GM19455 (cell line): ENCODE measurements around the gene MAP1LC3B2.
"Not testable (repeated sequence)": the region's sequence is repeated elsewhere in the genome, so short reads cannot be mapped to it uniquely, and the experiment has no call there.

Source experiments
- ATAC-seq: cut with Tn5 transposase; IDR thresholded peaks from one replicate; pipeline ENCODE4 v1.9.1; 2021; ENCODE audit not compliant: unreplicated experiment

Gene MAP1LC3B2

DNA sequence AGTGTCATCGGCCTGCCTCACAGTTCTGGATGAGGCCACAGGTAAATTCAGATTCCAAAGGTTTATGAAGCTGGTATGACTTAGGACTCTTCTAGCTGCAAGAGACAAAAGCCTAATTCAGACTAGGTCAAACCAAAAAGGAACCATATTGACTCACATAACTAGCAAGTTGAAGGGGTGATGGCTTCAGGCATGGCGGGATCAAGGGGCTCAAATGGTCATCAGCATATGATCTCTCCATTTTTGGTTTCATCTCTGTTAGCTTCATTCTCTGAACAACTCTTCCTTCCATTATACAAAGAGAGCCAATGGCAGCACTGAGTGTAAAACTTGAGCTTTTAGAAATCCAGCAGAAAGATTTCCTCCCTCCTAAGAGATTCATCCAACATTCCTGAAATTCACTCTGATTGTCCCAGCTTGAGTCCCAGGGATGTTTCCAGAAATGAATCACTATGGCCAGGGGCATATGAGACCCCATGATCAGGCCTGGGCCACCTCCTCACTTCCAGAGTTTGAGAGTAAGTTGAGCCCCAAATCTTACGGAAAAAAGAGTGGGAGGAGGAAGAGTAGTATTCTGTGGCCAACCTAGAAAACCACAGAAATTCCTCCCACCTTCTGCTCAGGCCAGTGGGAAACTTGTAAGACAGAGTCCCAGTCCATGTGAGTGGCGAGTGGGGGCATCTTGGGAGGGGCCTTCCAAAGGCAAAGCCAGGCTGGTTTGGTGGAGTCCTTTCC is 2.0 kb upstream of the MAP1LC3B2 start:
- ATAC-seq: no peak

DNA sequence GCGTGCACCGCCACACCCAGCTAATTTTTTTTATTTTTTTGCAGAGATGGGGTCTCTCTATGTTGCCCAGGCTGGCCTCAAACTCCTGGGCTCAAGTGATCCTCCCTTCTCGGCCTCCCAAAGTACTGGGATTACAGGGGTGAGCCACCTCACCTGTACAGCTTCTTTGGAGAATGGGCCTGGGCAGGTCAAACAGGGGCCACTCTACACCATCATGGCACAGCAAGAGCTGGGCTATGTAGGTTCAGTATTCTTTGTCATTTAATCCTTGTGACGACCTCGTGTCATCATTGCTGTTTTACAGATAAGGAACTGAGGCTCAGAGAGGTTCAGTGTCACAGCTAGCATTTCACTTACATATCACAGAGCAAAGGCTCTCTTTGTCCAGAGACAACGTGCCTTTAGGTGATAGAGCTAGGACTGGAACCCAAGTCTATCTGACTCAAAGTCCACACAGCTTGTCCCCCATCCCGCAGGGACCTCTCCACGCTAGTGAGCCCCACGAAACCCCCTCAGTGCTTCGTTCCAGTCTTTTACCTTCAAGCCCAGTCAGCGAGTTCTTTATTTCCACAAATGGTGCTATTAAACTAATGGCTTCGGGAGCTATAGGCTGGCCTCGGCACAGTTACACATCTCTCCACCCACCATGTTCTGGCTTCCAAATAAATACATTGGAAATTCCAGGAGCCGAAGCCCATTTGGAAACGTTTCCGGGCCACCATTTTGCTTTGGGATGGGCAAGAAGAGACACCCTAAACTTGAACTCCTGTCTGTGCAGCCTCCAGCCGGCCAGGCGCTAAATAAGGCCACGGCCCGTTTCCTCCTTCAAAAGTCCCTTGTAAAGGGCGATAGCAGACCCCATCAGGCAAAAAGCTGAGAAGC is 660 bp upstream of the MAP1LC3B2 start:
- no peak for ATAC-seq

DNA sequence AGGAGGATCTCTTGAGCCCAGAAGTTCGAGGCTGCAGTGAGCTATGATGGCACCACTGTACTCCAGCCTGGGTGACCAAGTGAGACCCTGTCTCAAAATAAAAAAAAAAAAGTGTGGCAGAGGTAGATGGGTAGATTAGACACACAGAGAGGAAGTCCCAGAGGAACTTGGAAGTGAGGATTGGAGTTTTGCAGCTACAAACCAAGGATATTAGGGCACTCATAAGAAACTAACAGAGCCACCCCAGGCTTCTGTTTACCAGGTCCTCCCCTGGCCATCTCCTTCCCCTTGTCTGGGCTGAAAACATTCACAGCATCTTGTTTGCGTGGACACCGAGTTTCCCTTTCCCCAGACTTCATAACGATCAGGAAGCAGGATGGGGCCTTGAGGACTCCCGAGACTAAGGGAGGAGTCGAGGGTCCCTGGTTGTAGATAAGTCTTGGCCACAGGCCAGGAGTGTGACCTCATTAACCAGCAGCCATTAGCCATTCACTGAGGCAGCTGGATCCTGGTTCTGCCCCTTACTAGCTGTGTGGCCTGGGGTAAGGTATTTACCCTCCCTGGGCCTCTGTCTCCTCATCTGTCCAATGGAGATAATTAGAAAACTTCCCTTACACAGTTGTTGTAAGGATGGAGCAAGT is 2.1 kb downstream of the MAP1LC3B2 start:
- ATAC-seq: no peak

DNA sequence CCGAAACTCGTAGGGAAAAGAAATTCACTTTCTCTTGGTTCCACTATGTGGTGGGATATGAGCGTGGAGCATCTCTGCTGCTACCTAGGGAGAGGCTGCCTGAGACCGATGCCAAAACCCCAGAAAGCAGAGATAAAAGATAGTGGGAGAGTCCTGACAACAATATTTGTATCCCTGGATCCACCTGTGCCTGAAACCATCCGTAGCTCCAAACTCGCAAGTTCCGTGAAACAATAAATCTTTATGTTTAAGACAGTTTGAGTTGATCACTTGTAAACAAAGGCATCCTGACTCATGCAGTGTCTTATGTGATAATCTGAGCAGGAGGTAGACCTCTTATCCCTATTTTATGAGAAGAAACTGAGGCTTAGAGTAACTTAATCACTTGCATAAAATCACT is 2.9 kb downstream of the MAP1LC3B2 start:
- no peak for ATAC-seq

DNA sequence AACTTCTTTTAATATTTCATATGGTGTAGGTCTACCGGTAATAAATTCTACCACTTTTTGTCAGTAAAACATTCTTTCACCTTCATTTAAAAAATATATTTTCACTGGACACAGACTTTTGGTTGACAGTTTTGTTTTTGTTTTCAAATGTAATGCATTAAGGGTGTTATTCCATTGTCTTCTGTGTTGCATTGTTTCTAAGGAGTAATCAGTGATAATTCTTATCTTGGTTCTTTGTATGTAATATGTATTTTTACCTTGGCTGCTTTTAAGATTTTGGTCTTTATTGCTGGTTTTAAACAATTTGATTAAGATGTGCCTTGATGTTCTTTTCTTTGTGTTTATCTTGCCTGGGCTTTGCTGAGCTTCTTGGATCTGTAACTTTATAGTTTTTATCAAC is 4.1 kb downstream of the MAP1LC3B2 start:
- ATAC-seq: no peak

DNA sequence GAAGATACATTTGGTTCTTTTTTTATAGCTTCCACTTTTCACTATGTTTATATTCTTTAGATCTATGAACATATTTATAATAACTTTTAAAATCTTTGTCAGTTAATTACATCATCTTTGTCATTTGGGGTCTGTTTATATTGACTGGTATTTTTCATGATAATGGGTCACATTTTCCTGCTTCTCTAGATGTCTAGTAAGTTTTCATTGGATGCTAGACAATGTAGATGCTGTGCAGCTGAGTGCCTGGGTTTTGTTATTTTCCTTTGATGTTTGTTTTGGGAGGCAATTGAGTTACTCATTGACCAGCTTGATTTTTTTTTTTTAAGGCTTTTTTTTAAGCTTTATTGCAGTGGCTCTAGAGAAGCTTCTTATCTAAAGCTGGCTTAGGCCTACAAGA is 4.9 kb downstream of the MAP1LC3B2 start:
- ATAC-seq: no peak

DNA sequence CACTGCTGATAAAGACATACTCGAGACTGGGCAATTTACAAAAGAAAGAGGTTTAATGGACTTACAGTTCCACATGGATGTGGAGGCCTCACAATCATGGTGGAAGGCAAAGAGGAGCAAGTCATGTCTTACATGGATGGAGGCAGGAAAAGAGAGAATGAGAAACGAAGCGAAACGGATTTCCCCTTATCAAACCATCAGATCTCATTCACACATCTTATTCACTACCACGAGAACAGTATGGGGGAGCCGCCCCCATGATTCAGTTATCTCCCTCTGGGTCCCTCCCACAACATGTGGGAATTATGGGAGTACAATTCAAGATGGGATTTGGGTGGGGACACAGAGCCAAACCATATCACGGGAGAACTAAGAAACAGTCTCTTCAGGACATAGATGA is 6.0 kb downstream of the MAP1LC3B2 start:
- not testable (repeated sequence) for ATAC-seq

DNA sequence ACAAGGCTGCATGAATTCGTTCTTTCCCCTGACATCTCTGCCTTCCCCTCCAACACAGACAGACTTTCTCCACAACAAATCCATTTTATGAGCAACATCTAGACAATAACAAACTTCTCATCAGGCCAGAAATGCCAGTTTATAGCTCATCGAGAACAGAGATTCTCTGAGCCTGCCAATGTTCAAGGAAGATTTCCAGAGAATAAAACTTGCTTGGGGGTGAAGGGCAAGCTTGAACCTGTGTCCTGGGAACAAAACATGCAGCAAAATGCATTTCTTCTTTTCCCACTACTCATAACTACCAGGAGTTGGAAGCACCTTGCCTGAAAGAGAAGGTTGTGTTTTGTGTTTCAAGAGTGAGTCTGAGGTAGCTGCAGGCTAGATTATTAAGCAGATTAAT is 6.8 kb downstream of the MAP1LC3B2 start:
- no peak for ATAC-seq

DNA sequence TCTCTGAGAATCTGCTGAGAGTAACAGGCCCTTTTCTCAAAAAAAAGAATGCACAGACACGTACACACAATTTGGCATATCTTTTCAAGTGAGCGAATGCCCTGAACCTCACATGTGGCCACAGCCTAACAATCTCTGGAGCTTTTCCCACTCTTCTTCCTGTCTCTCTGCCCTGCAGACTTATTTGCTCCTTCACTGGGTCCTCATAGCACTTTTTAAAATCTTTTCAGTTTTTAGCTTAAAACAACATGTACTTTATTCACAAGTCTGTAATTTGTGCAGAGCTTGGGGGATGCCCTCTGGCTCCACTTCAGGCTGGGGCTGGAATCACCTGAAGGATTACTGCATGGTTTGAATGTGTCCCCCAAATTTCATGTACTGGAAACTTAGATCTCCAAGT is 9.0 kb downstream of the MAP1LC3B2 start:
- ATAC-seq: no peak

DNA sequence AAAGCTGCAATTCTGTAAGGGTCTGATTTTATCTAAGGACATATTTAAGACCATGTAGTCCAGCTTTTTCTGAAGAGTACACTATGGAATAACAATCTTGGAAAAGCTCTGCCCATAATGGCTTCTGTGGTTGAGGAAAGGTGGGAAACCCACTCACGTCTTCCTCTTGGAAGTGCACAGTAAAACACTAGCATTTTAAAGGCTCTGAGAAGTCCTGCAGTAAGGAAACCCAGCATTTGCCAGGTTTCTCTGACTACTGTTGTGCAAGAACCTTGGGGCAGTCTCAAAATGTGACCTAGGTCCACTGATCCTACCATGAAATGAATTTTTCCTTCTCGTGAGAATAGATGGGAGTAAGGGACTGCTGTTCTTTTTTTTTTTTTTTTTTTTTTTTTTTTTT is 11.9 kb downstream of the MAP1LC3B2 start:
- no peak for ATAC-seq

DNA sequence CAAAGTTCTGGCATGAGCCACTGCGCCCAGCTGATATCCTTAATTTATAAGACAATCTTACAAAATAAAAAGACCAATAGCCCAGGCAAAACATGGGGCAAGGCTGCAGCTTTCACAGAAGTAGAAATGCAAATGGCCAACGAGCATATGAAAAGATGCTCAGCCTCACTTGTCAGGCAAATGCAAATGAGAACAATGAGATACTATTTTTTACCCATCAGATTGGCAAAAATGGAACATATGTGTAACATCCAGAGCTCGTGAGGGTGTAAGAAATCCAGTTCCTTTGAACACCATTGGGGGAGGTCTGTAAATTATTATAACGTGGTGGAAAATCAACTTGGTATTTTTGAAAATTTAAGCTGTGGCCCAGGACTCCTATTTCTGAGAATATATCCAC is 14.6 kb downstream of the MAP1LC3B2 start:
- ATAC-seq: no peak

DNA sequence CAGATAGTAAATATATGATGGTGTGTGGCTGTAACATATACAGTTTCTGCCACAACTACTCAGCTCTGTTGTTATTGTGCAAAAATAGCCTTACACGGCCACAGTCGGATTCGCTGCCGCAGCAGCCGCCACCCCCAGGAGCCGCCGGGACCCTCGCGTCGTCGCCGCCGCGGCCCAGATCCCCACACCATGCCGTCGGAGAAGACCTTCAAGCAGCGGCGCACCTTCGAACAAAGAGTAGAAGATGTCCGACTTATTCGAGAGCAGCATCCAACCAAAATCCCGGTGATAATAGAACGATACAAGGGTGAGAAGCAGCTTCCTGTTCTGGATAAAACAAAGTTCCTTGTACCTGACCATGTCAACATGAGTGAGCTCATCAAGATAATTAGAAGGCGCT is 16.6 kb downstream of the MAP1LC3B2 start:
- ATAC-seq: not testable (repeated sequence)

DNA sequence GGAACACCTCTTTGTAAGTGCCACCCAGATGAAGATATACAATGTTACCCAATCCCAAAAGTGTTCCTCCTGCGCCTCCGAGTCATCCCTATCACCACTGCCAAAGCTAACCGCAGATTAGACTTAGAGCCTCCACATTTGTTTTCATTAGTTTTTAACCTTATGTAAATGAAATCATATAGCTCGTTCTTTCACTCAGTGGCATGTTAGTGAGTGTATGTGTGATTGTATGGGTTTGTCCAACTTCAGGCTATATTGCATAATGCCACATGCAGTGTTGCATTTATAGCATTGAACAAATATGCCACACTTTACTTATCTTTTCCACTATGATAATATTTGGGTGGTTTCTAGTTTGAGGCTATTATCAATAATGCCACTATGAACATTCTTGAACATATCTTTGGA is 18.0 kb downstream of the MAP1LC3B2 start:
- no peak for ATAC-seq

DNA sequence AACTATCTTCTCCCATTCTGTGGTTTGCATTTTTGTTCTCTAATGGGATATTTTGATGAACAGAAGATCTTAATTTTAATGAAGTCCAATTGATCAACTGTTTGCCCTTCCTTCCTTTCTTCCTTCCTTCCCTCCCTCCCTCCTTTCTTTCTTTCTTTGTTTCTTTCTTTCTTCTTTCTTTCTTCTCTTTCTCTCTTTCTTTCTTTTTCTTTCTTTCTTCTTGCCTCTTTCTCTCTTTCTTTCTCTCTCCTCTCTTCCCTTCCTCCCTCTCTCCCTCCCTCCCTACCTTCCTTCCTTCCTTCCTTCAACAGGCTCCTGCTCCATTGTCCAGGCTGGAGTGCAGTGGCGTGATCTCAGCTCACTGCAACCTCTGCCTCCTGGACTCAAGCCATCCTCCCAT is 18.9 kb downstream of the MAP1LC3B2 start:
- ATAC-seq: no peak

DNA sequence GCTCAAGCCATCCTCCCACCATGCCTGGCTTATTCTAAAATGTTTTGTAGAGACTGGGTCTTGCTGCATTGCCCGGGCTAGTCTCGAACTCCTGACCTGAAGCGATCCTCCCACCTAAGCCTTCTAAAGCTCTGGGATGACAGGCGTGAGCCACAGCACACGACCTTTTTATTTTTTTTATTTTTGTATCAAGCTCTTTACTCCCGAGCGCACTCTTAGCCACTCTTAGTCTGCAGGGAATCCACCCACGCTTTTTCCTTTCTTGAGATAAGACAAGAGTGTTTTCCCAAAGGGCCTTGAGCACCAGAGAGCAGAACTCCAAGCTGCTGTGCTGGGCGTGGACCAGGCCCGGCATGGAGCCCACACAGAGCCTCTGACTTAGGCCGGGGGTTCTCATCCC is 23.4 kb downstream of the MAP1LC3B2 start:
- ATAC-seq: no peak

DNA sequence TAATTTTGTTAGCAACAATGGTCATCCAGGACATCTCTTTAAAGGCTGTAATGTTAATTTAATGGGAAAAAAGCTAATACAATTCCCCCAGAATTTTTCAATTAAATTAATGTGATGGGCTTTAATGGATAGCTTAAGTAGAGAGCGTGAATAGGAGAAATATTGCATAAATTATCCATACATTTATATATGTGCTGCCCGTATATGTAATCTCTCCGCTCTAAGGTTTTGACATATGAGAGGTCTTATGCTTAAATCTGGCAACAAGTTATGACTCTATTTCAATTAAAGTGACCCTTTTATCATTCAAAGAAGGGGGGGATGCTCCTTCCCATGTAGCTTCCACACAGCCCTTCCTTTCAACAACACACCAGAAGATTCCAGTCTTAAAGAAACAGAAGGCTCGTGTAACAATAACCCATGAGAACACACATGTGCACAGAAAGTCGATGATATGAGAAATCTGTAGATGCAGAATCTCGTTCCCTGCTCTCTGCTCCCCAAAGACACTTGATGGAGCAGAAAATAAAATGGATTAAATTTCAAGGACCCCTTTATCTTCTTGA is 24.0 kb downstream of the MAP1LC3B2 start:
- ATAC-seq: no peak

DNA sequence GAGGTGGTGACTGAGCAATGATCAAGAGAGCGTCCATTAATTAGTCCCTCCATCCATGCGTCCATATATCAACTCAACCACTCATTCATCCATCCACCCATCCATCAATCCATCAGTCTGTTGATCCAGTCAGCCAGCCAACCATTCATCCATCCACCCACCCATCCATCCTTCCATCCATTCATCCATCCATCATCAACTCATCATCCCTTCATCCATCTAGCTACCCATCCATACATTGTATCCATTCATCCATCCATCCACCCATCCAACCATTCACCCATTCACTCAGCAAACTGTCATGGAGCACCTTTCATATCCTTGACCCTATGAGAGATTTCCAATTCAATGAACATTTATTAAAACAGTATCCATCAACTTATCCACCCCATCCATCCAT is 28.1 kb downstream of the MAP1LC3B2 start:
- ATAC-seq: no peak

DNA sequence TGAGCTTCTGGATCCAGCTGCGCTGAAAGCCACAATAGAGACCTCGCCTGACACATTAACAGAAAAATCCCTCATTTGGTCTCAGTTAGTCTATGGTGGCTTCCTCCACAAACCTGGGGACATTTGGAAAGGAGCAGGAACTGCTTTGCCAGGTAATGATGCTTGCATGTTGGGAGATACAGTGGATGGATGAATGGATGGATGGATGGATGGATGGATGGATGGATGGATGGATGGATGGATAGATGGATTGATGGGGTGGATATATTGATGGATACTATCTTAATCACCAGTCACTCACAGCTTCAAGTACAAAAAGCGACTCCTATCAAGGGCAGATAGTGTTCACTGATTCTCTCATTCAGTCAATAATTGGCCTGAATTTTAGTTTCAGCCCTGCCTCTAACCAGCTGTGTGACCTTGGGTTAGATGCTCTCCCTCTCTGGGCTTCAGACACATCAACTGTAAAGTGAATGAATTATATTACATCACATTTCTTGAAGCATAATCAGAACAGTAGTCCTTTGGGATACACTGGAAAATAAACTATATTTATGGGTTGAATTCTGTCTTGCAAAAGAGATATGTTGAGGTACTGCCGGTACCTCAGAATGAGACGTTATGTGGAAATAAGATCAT is 29.3 kb downstream of the MAP1LC3B2 start:
- no peak for ATAC-seq

DNA sequence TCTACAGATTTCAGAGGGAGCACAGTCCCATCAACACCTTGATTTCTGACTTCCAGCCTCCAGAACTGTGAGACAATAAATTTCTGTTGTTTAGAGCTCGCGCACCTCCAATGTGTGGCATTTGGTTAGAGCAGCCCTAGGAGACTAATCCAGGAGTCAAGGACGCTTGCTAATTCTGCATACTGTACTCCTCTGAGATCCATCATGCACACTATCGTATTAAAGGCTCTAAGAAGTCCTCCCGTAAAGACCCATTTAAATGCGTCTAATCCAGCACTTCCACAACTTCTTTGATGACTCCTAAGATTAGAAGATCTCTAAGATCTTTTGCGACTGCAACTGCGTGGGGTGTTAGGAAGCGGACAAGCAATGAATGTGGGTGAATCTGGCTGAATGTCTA is 30.4 kb downstream of the MAP1LC3B2 start:
- no peak for ATAC-seq

DNA sequence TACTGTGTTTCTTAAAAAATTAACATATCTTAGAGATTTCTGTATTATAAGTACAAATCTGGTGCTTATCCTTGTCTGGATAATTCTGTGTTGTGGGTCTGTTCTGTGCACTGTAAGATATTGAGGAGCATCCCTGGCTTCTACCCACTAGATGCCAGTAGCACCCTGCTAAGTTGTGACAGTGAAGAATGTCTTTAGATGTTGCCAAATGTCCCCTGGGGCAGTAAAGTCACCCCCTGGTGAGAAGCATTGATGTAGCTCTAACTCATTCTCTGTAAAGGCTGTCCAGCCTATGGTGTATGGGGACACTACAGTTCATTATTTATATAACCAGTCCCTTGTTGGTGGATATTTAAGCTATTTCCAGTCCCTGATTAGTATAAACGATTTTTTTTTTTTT is 31.4 kb downstream of the MAP1LC3B2 start:
- ATAC-seq: no peak
